IPS-15b (cell line): ENCODE results near the gene VPS41.

ENCODE experiments used
- H3K27me3 ChIP-seq: one replicate; pipeline ENCODE4 v1.6.1; 2013; ENCODE audit warnings: low read length; ENCODE audit not compliant: control insufficient read depth, insufficient read depth
- H3K36me3 ChIP-seq: one replicate; pipeline ENCODE4 v1.6.1; 2013; ENCODE audit warnings: low read length; ENCODE audit not compliant: control insufficient read depth, insufficient read depth
- H3K4me1 ChIP-seq: one replicate; pipeline ENCODE4 v1.6.1; 2013; ENCODE audit warnings: mild to moderate bottlenecking, low read length; ENCODE audit not compliant: control insufficient read depth, insufficient read depth
- H3K4me3 ChIP-seq: one replicate; pipeline ENCODE4 v1.5.1; 2013; ENCODE audit warnings: low read depth, low read length
- H3K9ac ChIP-seq: one replicate; pipeline ENCODE4 v1.6.1; 2013; ENCODE audit warnings: low read depth, mild to moderate bottlenecking, low read length
- H3K9me3 ChIP-seq: one replicate; pipeline ENCODE4 v1.6.1; 2013; ENCODE audit warnings: mild to moderate bottlenecking, low read length; ENCODE audit not compliant: control insufficient read depth, insufficient read depth

VPS41 gene

DNA sequence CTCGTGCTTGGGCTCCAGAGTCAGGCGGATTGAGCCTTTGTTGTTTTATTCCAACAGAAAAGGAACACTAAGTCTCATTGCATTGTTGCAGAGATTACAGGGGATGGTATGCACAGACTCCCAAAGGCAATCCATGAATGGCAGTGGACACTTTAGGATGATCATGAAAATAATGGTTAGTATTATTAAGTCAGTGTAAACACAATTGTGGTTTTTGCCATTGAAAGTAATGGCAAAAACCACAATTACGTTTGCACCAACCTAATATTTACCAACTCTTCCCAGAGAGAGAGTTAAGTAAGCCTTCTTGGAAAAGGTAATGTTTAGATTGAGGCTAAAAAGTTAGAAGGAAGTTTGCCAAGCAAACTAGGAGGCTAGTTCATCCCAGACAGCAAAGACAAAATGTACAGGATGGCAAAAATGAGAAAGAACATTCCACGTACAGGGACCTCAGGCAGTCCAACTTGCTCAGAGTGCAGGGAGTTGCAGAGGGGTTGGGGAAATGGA lies 204.9 kb downstream of the VPS41 start:
- no peaks in the 10 kb centered on the region for H3K36me3 ChIP-seq
- H3K27me3 ChIP-seq, result no peaks in the 10 kb centered on the region
- no peaks in the 10 kb centered on the region for H3K9me3 ChIP-seq

DNA sequence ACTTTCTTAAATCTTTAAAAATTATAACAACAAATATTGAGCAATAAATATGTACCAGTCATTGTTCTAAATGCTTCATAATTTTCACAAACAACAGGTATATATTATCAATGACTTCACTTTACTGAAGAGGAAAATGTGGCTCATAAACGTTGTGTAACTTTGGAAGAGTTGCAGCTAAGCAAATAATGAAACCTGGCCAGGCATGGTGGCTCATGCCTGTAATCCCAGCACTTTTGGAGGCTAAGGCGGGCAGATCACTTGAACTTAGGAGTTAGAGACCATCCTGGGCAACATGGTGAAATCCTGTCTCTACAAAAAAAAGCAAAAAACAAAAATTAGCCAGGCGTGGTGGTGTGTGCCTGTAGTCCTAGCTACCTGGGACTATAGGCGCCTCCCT lies 205.9 kb downstream of the VPS41 start:
- no peak overlapping the region for H3K4me3 ChIP-seq
- H3K27me3 ChIP-seq, result no peaks in the 10 kb centered on the region
- no peak overlapping the region for H3K9ac ChIP-seq
- no peaks in the 10 kb centered on the region for H3K9me3 ChIP-seq
- H3K36me3 ChIP-seq, result no peaks in the 10 kb centered on the region
- H3K4me1 ChIP-seq, result no peaks in the 10 kb centered on the region

More for the DNA sequence above, 204.9 kb downstream of the VPS41 start:
- H3K4me1 ChIP-seq, result no peaks in the 10 kb centered on the region
- no peak overlapping the region for H3K9ac ChIP-seq
- H3K4me3 ChIP-seq, result no peak overlapping the region

DNA sequence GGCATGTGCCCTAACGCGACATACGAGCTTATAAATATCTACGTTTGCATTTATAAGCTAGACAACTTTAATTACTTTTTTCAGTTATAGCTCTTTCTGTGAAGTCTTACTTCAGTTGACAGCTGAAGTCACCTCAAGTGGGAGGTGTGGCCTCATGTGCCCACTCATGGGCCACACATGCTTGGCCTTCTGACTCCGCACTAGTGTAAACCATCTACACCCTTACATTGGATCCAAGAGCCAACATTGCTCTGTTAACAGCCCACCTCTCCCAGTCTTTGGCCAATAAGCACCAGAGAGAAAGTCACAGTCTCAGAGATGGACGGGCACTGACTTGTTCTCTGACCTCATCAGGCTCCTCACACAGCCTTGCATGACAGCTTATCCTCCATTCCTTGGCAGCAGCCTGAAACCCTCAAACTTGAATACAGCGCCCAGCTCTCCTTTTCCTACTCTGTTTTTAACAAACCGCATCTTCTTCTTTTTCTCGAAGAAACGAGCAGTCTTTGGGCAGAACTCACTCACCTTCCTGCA lies 206.9 kb downstream of the VPS41 start:
- Histone ChIP-seq H3K9ac (no peak overlapping the region), H3K4me3 (no peak overlapping the region), H3K27me3 (no peaks in the 10 kb centered on the region), H3K4me1 (no peaks in the 10 kb centered on the region), H3K36me3 (no peaks in the 10 kb centered on the region), H3K9me3 (no peaks in the 10 kb centered on the region)

DNA sequence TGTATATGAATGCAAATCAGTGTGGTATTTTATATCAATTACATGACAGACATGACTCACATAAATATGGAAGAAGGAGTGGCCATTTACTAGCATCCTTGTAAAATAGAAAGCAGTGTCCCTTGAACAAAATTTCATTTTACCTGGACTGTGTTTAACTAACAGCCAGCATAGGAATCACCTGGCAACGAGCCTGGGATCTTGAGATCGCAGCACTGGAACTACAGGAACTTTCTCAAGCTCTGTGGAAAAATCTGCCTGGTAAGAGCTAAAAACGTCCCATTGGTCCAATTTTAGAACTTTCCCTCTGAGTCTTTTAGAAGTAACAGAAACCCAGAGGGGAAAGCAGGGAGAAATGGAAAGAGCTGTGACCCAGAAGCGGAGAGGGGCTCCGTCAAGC lies 208.9 kb downstream of the VPS41 start:
- Histone ChIP-seq H3K36me3 (no peaks in the 10 kb centered on the region), H3K27me3 (no peaks in the 10 kb centered on the region), H3K9ac (no peak overlapping the region), H3K4me3 (no peak overlapping the region), H3K4me1 (no peaks in the 10 kb centered on the region), H3K9me3 (no peaks in the 10 kb centered on the region)

DNA sequence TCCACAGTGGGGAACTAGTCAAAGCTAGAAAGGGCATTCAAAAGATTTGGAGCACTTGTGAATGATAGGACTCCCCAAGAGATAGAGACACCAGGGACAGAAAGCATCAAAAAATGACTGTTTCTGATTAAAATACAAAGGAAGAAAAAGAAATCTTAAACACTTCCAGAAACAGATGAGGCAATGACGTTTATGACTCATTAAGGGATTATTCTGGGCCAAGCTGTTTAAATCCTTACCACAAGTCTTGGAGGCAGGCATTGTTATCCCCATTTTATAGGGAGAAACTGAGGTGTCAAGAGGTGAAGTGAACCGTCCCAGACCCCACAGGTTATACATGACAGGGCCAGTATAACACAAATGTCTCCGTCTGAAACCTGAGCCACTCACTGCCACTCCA lies 209.5 kb downstream of the VPS41 start:
- H3K4me1 ChIP-seq, result no peaks in the 10 kb centered on the region
- no peaks in the 10 kb centered on the region for H3K36me3 ChIP-seq
- no peaks in the 10 kb centered on the region for H3K27me3 ChIP-seq
- H3K4me3 ChIP-seq, result no peak overlapping the region
- H3K9me3 ChIP-seq, result no peaks in the 10 kb centered on the region
- H3K9ac ChIP-seq, result no peak overlapping the region

DNA sequence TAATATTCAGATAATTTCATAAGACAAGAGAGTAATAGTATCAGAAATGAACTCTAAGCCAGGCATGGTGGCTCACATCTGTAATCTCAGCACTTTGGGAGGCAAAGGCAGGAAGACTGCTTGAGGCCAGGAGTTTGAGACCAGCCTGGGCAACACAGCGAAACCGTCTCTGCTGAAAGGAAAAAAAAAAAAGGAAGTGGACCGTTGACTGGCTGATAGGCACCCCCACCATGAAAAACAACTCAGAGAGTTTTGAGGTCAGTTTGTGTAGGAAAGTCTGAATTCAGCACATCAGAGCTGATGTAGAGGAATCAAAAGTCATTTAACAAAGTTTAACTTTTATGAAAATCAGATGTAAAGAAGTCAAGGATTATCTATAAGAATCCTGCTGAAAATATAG lies 214.7 kb downstream of the VPS41 start:
- Histone ChIP-seq H3K4me1 (no peaks in the 10 kb centered on the region), H3K36me3 (no peaks in the 10 kb centered on the region), H3K27me3 (no peaks in the 10 kb centered on the region), H3K9me3 (no peaks in the 10 kb centered on the region), H3K9ac (no peak overlapping the region), H3K4me3 (no peak overlapping the region)

DNA sequence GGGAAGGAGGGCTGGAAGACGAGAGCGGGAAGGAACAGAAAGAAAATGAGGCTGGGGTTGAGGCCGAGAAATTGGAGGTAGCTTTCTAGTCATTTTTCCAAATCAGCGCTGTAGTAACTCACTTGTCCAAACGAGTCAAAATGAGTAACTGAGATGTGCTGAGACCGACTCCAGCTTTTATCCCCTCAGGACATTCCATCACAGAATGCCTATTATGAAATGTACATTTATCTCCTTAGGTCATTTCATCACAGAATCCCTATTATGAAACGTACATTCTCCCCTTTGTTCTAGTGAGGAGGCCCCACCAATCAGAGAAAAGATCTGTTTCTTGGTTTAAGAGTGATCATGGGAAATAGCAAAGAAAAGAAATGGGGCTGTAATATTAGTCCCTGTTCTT lies 222.1 kb downstream of the VPS41 start:
- Histone ChIP-seq H3K9me3 (no peaks in the 10 kb centered on the region), H3K9ac (no peak overlapping the region), H3K4me1 (no peaks in the 10 kb centered on the region), H3K27me3 (no peaks in the 10 kb centered on the region), H3K36me3 (no peaks in the 10 kb centered on the region), H3K4me3 (no peak overlapping the region)

DNA sequence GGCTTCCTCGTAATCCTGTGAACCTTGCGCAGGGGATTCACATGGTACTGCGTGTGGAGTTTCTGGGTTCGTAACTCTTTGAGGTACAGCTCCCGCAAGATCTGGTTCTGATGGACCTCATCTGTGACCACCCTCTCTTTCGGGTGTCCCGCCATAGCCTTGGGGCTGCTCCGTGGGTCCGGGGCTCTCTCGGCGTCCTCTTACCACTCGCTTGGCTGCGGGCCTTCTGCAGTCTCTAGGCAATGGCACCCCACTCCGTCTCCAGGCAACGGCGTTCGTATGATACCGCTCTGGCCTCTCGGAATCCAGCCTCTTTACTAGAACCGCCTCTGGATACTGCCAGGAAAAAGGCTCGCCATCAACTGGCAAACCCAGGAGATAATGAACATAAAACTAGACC lies 223.1 kb downstream of the VPS41 start:
- H3K9ac ChIP-seq, result no peak overlapping the region
- no peaks in the 10 kb centered on the region for H3K27me3 ChIP-seq
- H3K4me3 ChIP-seq, result no peak overlapping the region
- no peaks in the 10 kb centered on the region for H3K36me3 ChIP-seq
- H3K4me1 ChIP-seq, result no peaks in the 10 kb centered on the region
- no peaks in the 10 kb centered on the region for H3K9me3 ChIP-seq

DNA sequence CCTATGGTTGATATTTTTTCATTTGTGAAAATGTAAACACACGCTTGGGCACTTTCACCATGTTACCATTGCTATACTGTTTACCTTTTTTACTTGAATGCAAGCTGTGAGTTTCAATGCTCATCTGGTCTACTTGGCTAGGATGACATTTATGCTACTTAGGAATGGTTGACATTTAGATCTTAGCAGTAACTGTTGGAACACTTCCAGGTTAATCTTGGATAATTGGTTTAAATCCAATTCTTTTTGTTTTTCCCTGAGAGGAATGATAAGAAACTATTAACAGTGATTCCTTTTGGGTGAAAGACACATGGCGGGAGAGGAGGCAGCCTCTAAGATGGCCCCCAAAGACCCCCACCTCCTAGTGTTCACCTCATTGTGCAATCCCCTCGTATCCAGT lies 226.4 kb downstream of the VPS41 start:
- Histone ChIP-seq H3K27me3 (no peaks in the 10 kb centered on the region), H3K9me3 (no peaks in the 10 kb centered on the region), H3K4me3 (no peak overlapping the region), H3K4me1 (no peaks in the 10 kb centered on the region), H3K9ac (no peak overlapping the region), H3K36me3 (no peaks in the 10 kb centered on the region)

DNA sequence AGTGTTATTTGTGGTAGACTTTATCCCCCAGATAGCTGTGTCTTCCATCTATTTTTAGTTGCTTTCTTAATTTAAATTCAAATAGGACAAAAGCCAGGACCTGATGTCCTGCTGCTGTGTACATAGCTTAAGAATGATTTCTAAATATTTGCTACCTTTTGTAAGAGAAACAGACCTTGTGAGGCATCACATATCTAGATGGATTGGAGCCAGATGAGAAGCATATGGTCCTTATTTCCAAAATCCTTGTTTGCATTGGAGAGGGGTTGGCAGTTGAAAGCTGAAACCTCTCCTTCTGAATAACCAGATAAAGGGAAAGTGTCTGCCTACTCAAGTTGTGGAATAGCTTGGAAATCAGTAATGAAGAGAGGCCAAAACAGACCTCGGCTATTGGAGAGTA lies 227.1 kb downstream of the VPS41 start:
- Histone ChIP-seq H3K9ac (no peak overlapping the region), H3K9me3 (no peaks in the 10 kb centered on the region), H3K27me3 (no peaks in the 10 kb centered on the region), H3K4me3 (no peak overlapping the region), H3K36me3 (no peaks in the 10 kb centered on the region), H3K4me1 (no peaks in the 10 kb centered on the region)

DNA sequence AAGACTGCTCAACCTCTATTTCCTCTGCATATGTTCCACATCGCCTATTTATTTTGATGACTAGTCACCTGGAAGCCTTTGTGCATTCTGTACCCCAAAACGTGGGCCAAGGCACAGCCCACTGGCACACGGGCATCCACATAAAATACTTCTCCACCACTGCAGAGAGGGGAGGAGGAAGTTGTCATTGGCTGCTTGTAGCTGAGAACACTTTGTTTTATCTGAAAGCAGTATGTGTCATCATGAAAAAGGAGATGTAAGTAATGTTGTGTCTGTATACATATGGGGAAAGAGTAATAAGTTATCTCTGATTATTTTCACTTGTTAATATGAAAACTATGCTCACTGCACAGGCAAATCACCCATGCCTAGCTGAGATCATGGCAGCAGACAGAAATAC lies 229.6 kb downstream of the VPS41 start:
- Histone ChIP-seq H3K36me3 (no peaks in the 10 kb centered on the region), H3K9me3 (no peaks in the 10 kb centered on the region), H3K27me3 (no peaks in the 10 kb centered on the region), H3K4me1 (no peaks in the 10 kb centered on the region), H3K4me3 (no peak overlapping the region), H3K9ac (no peak overlapping the region)

DNA sequence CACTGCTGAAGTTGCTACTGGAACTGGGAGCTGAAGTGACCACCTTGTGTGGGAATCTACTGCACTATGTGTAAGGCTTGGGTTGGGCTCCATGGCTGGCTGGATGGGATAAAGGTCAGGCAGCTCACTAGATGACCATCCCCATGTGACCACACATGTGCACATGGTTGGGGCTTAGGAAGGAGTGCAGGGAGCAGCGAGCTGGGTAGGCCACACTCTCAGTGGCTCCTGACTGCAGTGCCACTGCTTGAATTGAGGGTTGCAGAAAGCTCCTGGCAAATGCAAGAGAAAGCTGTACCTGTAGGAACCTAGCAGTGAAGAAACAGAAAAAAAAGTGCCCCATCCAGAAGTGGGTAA lies 230.3 kb downstream of the VPS41 start:
- no peaks in the 10 kb centered on the region for H3K4me1 ChIP-seq
- no peaks in the 10 kb centered on the region for H3K36me3 ChIP-seq
- no peaks in the 10 kb centered on the region for H3K27me3 ChIP-seq
- no peak overlapping the region for H3K4me3 ChIP-seq
- H3K9ac ChIP-seq, result no peak overlapping the region
- H3K9me3 ChIP-seq, result no peaks in the 10 kb centered on the region
